Measurements from ENCODE around the gene TXNDC15. TPM values are rescaled to one million over a fixed set of nuclear protein-coding genes. Genes with fewer than 3 reads are reported as not detected.
"Not testable (repeated sequence)": the region's sequence is repeated elsewhere in the genome, so short reads cannot be mapped to it uniquely, and the experiment has no call there.

TXNDC15 gene
- total RNA-seq, 1 donor from 2014 or later, result 52.8 TPM

- no peak for ATAC-seq
- intact Hi-C loops (cut with DNase I), result no loop called here
- DNase-seq (ENCODE audit: missing footprints), result no peak
Measured at GRCh38 chr5:134873494-134873893, 677 bp upstream of the TXNDC15 start.

GRCh38 chr5:134874831-134875655 lies 872 bp downstream of the TXNDC15 start:
- peak; percentile 77 for DNase-seq (ENCODE audit: missing footprints)
- intact Hi-C loops (cut with DNase I), result loop anchor here (2.0 kb wide), 2 partner anchors 28 to 30 kb away; partner anchors contain the start of gene PCBD2
- peak; percentile 77 for ATAC-seq

- intact Hi-C loops (cut with DNase I), result no loop called here
- ATAC-seq, result no peak
- DNase-seq (ENCODE audit: missing footprints), result no peak
Measured at GRCh38 chr5:134877159-134877558, 3.0 kb downstream of the TXNDC15 start.

GRCh38 chr5:134878403-134878802 lies 4.2 kb downstream of the TXNDC15 start:
- intact Hi-C loops (cut with DNase I), result no loop called here
- ATAC-seq (no peak), DNase-seq (ENCODE audit: missing footprints) (no peak)

- intact Hi-C loops (cut with DNase I), result no loop called here
- ATAC-seq (no peak), DNase-seq (ENCODE audit: missing footprints) (no peak)
Measured at GRCh38 chr5:134879456-134879855, 5.3 kb downstream of the TXNDC15 start.

DNA sequence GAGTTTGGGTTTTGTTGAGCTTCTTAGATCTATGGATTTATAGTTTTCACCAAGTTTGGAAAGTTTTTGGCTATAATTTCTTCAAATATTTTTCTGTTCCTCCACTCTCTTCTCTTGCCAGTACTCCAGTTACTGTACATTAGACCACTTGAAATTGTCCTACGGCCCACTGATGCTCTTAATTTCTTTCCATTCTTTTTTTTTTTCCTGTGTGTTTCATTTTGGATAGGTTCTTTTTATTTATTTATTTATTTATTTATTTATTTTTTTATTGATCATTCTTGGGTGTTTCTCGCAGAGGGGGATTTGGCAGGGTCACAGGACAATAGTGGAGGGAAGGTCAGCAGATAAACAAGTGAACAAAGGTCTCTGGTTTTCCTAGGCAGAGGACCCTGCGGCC lies 6.8 kb downstream of the TXNDC15 start:
- intact Hi-C loops (cut with DNase I); DNase-seq (ENCODE audit: missing footprints): not testable (repeated sequence)

DNA sequence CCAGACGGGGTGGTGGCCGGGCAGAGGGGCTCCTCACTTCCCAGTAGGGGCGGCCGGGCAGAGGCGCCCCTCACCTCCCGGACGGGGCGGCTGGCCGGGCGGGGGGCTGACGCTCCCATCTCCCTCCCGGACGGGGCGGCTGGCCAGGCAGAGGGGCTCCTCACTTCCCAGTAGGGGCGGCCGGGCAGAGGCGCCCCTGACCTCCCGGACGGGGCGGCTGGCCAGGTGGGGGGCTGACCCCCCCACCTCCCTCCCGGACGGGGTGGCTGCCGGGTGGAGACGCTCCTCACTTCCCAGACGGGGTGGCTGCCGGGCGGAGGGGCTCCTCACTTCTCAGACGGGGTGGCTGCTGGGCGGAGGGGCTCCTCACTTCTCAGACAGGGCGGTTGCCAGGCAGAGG lies 7.5 kb downstream of the TXNDC15 start:
- intact Hi-C loops (cut with DNase I); DNase-seq (ENCODE audit: missing footprints); ATAC-seq: not testable (repeated sequence)

More for the DNA sequence above, 6.8 kb downstream of the TXNDC15 start:
- not testable (repeated sequence) for ATAC-seq

GRCh38 chr5:134887593-134888159 lies 13.5 kb downstream of the TXNDC15 start:
- DNase-seq (ENCODE audit: missing footprints), result no peak
- intact Hi-C loops (cut with DNase I), result no loop called here
- no peak for ATAC-seq

DNA sequence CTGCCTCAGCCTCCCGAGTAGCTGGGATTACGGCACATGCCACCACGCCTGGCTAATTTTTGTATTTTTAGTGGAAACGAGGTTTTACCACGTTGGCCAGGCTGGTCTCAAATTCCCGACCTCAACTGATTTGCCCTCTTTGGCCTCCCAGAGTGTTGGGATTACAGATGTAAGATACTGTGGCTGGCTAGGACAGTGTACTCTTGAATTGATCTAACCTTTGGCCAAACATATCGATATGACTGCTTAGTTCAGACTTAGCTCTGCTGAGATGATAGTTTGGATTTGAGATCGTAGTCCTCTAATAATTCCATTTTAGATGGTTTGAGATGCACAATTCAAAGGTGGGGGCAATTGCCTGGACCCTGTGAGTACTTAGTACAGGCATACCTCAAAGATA lies 15.2 kb downstream of the TXNDC15 start:
- DNase-seq (ENCODE audit: missing footprints) (no peak), ATAC-seq (no peak)

GRCh38 chr5:134891473-134891872 lies 17.3 kb downstream of the TXNDC15 start:
- DNase-seq (ENCODE audit: missing footprints), result no peak
- intact Hi-C loops (cut with DNase I), result no loop called here
- ATAC-seq, result no peak

More for the DNA sequence above, 15.2 kb downstream of the TXNDC15 start:
- intact Hi-C loops (cut with DNase I), result no loop called here

DNA sequence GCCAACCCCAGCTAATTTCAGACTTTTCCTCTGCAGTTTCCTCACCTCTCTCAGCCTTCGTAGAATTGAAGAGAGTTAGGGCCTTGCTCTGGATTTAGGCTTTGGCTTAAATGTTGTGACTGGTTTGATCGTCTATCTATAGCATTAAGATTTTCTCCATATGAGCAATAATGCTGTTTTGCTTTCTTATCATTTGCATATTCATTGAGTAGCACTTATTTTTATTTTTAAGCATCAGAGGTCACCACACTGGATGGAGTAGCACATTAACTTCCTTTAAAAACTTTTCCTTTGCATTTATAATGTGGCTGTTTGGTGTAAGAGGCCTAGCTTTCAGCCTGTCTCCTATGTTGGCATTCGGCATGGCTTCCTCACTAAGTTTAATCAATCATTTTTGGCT lies 18.1 kb downstream of the TXNDC15 start:
- no peak for ATAC-seq
- DNase-seq (ENCODE audit: missing footprints), result no peak
- intact Hi-C loops (cut with DNase I), result no loop called here

DNA sequence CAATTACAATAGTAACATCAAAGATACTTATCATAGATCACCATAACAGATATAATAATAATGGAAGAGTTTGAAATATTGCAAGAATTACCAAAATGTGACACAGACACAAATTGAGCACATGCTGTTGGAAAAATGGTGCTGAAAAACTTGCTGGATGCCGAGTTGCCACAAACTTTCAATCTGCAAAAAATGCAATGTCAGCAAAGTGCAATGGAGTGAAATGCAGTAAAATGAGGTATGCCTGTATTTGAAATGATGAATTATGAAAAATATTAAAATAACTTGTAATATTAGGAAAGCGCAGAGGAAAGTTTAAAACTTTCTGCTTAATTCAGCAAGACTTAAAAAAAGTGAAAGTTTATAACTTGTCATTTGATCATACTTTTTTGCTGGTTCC lies 18.8 kb downstream of the TXNDC15 start:
- ATAC-seq (no peak), DNase-seq (ENCODE audit: missing footprints) (no peak)
- intact Hi-C loops (cut with DNase I), result no loop called here

DNA sequence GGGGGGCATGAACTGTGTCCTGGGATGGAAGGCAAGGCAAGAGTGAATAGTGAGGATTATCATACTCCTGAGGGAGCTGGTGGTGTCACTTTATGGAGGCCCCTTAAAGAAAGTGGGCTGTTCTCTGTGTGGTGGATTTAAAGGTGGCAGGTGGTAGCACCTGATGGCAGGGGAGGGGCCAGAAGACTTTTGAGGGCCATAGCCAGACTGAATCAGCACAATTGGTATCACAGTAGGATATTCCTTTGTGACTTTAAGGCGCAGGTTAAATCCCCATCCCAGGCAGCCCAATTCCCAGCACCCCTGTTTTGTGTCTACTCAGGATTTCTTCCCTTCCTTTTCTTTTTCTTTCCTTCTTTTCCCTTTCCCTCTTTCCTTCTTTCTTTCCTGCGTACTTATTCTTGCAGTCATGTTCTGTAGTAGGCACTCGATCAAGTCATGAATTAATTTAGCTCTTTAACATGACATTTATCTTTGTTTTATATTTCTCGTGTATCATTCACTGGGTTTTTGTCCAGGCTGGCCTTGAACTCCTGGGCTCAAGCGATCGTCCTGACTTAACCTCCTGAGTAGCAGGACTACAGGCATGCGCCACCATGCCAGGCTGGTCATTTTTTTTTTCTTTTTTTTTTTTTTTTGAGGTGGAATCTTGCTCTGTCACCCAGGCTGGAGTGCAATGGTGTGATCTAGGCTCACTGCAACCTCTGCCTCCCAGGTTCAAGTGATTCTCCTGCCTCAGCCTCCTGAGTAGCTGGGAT lies 19.8 kb downstream of the TXNDC15 start:
- intact Hi-C loops (cut with DNase I), result no loop called here
- no peak for ATAC-seq
- no peak for DNase-seq (ENCODE audit: missing footprints)

- intact Hi-C loops (cut with DNase I), result loop anchor here (5.0 to 10.0 kb wide), 2 partner anchors 145 to 433 kb away; partner anchors contain the start of gene DDX46
- DNase-seq (ENCODE audit: missing footprints) (no peak), ATAC-seq (no peak)
Measured at GRCh38 chr5:134902071-134902801, 28.1 kb downstream of the TXNDC15 start.

GRCh38 chr5:134904610-134905245 lies 30.6 kb downstream of the TXNDC15 start, which contains the start of gene PCBD2:
Gene PCBD2, plus strand, starts transcription at chr5:134905131. Its CDS starts 9 bp downstream, at chr5:134905140.
- ATAC-seq (peak; percentile 95), DNase-seq (ENCODE audit: missing footprints) (peak; percentile 97)
- intact Hi-C loops (cut with DNase I), result loop anchor here (1.0 to 10.0 kb wide), 5 partner anchors 30 to 430 kb away; partner anchors contain the start of genes C5orf24, CAMLG, DDX46 and TXNDC15

DNA sequence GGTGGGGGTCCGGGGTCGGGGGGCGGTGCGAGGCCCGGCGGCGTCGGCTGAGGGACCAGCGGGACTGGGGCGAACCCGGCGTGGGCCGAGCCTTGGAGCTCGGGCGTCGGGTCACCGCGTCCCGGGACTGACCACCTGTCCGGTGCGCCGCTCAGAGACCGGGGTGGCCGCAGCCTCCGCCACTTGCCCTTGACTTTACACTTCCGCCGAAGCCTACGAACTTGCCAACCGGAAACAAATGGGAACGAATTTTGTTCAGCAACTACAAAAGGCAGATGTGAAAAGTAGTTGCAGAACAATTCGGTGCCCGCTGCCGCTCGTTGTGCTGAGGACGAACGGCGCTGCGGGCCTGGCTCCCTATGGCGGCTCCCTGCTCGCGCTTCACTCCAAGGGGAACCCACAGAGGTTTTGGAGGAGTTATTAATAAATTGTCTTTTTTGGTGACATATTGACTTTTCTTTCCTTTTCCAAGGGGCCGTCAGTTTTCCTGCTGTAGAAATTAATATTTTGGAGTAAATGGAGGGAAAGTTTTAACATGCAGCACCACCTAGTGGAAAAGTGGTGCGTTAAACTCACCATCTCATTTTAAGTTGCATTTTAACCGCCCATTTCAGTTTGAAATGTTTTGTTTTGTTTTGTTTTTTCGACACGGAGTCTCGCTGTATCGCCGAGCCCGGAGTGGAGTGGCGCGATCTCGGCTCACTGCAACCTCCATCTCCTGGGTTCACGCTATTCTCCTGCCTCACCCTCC lies 31.2 kb downstream of the TXNDC15 start:
- ATAC-seq (peak; percentile 55), DNase-seq (ENCODE audit: missing footprints) (peak; percentile 90)
- intact Hi-C loops (cut with DNase I), result loop anchor here (2.0 to 10.0 kb wide), 3 partner anchors 31 to 429 kb away; partner anchors contain the start of genes C5orf24 and TXNDC15

DNA sequence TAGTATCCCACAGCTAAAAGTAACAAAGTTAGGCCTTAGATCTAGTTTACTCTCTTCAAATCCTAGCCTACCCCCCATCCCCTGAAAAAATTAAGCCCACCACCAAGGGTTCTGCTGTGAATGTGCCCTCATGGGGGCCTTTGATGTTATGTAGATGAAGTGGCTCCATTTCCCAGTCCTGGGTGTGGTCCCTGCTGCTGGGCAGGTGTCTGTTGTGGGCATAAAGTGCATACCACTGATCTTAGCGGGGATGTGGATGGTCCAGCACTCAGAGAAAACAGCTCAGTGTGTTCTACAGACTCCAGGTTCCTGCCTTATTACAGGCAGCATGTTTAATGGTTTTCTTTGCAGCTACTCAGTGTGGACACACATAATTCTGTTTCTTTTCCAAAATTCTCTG lies 32.6 kb downstream of the TXNDC15 start:
- DNase-seq (ENCODE audit: missing footprints) (no peak), ATAC-seq (no peak)
- intact Hi-C loops (cut with DNase I), result loop anchor here (5.0 to 10.0 kb wide), 2 partner anchors 60 to 428 kb away; partner anchors contain the start of gene C5orf24

All from Right ventricle myocardium inferior (tissue), 1 donor.